Bone marrow (tissue), 2 donors: Measurements from ENCODE around the gene FHAD1.
A peak's percentile ranks its signal among the peaks of the same experiment; 100 is the strongest.

Experiments
- DNase-seq, 2 donors: peaks; one replicate each; lab custom pipeline; 2025; lab: John Stamatoyannopoulos, UW

FHAD1 gene

DNA sequence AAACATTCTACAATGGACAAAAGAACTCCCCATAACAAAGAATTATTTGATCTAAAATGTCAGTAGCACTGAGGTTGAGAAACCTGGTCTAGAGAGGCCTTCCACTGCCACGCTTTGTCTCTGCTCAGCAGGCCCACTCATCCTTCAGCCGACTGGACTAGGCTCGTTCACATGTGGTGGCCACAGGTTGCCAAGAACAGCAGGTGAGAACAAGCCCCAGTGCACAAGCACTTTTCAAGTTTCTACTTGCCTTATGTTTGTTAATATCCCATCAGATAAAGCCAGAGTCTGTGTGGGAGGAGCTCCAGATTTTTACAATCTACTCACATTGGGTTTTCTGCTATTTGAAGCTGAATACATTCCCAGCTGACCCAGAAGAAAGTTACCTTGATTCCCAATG lies 153.6 kb downstream of the FHAD1 start:
- DNase-seq: no peak

GRCh38 chr1:15401391-15402055 lies 154.5 kb downstream of the FHAD1 start:
- no peak for DNase-seq

DNA sequence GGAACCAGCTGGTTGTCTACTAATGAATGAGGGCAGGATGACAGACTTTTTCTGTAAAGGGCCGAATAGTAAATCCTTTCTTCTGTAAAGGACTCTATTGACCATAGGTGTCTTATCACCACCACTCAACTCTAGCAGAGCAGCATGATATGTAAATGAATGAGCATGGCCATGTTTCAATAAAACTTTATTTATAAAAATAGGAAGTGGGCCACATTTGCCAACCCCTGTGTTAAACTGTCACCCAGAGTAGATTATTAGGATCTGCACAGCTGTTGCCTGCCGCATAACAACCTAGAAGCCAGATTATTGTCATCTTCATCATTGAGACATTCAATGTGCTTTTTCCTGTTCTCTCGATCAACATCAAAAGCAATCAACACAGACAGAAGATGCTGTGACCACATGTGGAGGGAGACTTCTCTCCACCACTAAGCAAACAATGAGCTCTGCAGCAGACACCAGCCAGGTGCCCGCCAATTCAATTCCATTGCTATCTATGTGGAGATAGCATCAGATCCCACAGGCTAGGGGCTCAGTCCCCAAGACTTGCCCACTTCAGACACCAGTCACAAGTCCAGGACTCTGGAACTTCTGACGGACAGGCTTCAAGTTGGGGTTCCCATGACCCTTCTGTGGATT lies 155.9 kb downstream of the FHAD1 start:
- no peak for DNase-seq

GRCh38 chr1:15403962-15404580 lies 157.0 kb downstream of the FHAD1 start:
- no peak for DNase-seq

- DNase-seq: no peak
Measured at GRCh38 chr1:15405106-15405850, 158.3 kb downstream of the FHAD1 start.

DNA sequence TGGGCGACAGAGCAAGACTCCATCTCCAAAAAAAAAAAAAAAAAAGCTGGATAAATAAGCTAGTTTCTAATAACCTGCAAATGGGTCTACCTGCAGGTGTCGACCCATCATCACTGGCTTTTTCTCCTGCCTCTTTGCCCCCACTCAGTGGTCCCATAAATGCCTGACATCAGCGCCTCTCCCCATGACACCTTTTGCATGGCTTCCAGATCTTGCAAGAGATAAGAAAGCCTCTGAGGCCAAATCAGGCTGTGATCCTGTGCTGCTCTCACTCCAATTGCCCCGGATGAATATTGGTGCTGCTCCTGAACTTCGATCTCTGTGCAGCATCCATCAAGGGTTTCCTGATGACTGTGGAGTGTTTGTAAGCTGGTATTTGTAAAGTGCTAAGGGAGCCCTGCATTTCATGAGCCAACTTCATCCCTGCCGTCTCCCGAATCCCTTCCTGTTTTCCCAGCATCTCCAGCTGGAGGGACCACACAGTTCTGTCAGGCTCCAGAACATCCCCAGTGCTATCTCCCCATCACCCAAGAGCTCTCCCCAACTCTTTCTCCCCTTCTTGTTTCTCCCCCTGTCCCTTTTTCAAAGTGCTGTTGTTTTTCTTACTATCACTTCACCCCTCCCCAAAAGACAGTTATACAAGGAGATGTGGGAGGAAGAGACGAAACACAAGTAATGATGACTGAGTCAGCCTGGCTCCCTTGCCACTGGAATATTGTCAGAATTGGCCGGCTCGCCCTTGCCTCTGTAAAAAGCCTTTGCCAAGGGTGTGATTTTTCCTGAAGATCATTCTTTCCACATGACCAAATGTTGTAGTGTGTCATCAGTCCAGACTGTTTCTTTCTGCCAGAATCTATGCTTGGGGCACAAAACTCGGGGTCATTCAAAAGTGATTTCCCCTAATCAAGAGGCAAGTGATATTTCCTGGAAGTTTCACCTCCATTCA lies 159.9 kb downstream of the FHAD1 start:
- DNase-seq: no peak

- no peak for DNase-seq
Measured at GRCh38 chr1:15407580-15407979, 160.6 kb downstream of the FHAD1 start.

DNA sequence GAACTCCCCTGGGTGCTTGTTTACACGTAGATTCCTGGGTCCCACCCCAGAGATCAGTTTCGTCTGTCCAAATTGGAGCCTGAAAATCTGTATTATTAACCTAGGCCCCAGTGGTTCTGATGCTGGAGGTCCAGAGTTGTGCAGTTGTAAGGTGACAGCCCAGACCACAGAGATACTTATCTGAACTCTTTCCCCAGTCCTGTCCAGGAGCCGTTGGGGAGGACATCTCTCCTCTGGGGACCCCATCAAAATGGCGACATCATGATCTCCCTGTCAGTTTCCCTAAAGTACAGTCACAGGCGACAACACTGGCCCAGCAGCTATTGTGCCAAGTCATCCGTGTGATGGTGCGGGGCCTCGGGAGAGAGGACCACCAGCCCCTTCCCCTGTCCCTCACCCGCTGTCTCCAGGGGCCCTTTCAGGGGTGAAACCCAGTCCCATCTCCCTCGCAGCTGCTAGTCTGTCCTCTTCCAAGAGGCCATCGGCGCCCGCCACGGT lies 161.9 kb downstream of the FHAD1 start:
- DNase-seq: no peak

- DNase-seq: peak; percentile 54 to 67
Measured at GRCh38 chr1:15409388-15410222, 162.6 kb downstream of the FHAD1 start, which contains the start of gene EFHD2. TSS of gene EFHD2 (plus strand) at chr1:15409888. CDS start at chr1:15409972, 84 bp downstream.

GRCh38 chr1:15410223-15410883 lies 163.3 kb downstream of the FHAD1 start:
- DNase-seq: no peak

DNA sequence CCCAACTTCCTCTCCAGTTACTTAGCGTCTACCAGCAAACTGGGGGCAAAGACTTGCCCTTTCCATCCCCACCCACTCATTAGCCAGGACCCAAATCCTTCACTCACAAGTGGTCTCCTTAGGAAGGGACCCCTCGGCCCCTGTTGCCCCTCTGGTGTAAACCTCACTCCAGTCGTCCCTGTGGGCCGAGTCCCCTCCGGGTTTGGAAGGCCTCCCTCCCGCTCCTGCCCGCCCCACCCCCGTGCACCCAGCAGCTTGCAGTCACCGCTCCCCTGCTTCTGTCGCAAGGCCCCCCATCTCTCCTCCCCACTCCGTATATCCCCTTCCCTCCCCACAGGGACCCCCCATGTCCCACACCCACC lies 163.8 kb downstream of the FHAD1 start:
- DNase-seq: no peak

GRCh38 chr1:15411593-15412137 lies 164.6 kb downstream of the FHAD1 start:
- DNase-seq: peak; percentile 56 to 63

DNA sequence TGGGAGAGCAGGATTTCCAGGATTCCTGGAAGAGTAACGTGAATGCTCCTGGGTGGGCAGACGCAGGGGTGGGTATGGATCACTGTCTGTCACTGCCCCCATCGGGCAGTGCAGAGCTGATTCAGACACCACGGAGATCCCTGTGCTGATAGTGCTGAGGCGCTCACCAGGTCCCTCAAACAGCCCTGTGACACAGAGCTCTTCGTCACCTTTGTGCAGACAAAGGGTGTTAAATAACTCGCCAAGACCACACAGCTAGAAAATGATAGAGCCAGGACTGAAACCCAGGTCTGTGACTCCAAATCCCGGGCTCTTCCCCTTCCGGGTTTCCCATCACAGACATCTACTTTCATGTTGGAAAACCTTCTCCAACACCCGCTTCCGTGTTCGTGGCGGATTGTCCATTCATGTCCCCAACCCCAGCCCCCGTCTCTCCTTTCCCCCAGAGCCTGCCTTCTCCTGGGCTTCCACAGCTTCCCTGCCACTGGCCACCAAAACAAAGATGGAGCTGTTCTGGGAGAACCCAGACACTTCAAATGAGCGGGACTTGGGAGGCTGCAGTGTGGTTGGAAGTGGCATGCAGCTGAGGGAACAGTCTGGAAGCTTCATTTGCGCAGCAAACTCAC lies 165.3 kb downstream of the FHAD1 start:
- peak in 1 of 2 donors; percentile 35 for DNase-seq

- no peak for DNase-seq
Measured at GRCh38 chr1:15412843-15413242, 165.8 kb downstream of the FHAD1 start.

DNA sequence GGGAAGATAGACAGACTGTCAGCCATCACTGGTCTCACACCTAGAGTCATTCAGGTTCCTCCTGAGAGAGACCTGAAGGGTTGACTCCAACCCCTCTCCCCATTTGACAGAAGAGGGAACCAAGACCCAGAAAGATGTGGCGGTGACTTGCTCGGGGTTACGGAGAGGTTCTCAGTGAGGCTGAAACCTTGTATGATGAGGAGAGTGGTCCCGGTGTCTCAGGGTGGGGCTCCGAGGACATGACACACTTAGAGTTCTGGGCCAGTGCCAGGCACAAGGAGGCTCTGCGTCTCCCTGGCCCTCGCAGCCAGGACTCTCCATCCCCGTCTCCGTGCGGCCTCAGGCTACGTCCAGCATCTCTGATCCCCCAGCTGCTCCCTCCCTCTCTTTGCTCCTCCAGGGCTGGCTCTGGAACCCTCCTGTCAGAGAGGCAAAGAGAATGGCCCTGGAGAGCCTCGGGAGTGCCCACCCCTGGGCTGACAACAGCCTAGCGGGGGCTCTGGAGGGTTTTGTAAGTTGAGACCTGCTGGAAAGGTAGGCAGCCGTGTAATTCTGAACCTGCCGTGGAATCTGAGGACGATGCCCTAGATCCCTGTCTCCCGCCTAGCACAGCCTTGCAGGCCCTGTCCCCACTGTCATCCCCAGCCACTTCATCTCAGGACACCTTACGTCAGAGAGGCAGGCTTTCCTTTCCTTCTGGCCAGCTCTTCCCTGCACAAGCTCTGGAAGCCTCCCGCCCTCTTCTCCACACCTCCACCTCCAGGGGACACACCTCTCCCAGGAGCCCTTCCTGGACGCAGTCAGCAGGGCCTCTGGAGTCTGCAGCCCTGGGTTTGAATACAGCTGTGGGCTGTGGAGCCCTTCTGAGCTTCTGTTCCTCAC lies 166.8 kb downstream of the FHAD1 start:
- DNase-seq: no peak

GRCh38 chr1:15414445-15414983 lies 167.5 kb downstream of the FHAD1 start:
- DNase-seq: no peak

GRCh38 chr1:15417059-15417934 lies 170.3 kb downstream of the FHAD1 start:
- peak; percentile 41 to 83 for DNase-seq
